Stomach (tissue), 4 donors: ENCODE results near the gene LMOD1.

Experiments used
- POLR2AphosphoS5 ChIP-seq, 3 donors: sonication (generic); formaldehyde crosslinking; IDR thresholded peaks; one replicate each; pipeline ENCODE4 v1.6.1; 2016; ENCODE audit warnings: antibody characterized with exemption in 3 of 3
- TF ChIP-seq, protein P1 (sequence below), 7 experiments: fragments of 450-650 bp in 4 of 7; fragments of 200-600 bp in 3 of 7; sonication (generic) in 3 of 7; IDR thresholded peaks; one replicate each; pipeline ENCODE4 v1.5.1; 2016 to 2019; ENCODE audit warnings: antibody characterized with exemption in 7 of 7, control low read depth in 2 of 7, mild to moderate bottlenecking in 1 of 7

DNA sequence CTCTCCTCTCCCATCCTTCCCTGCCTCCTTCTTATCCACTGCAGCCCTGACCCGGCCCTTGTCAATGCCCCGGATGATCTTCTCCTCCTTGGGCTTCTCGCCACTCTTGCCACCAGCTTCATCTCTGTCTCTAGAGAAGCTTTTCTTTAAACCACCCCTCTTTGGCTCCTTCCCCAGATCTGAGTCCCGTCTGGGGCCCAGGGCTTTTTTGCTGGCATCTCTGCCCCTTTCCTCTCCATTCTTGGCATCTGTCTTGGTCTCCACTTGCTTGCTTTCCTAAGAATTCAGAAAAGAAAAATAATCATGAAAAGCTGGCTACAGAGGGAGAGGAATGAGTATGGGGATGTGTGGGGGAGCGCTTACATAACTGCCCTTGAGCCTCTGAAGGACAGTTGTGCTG is 45.9 kb downstream of the LMOD1 start:
- TF ChIP-seq POLR2AphosphoS5 (IDR thresholded peaks at IDR 0.05), result no peak
- TF ChIP-seq, protein P1, sequence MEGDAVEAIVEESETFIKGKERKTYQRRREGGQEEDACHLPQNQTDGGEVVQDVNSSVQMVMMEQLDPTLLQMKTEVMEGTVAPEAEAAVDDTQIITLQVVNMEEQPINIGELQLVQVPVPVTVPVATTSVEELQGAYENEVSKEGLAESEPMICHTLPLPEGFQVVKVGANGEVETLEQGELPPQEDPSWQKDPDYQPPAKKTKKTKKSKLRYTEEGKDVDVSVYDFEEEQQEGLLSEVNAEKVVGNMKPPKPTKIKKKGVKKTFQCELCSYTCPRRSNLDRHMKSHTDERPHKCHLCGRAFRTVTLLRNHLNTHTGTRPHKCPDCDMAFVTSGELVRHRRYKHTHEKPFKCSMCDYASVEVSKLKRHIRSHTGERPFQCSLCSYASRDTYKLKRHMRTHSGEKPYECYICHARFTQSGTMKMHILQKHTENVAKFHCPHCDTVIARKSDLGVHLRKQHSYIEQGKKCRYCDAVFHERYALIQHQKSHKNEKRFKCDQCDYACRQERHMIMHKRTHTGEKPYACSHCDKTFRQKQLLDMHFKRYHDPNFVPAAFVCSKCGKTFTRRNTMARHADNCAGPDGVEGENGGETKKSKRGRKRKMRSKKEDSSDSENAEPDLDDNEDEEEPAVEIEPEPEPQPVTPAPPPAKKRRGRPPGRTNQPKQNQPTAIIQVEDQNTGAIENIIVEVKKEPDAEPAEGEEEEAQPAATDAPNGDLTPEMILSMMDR (IDR thresholded peaks at IDR 0.05), result no peak
